NCI-H510A (cell line): ENCODE data around the gene TGM2.
"Not testable (repeated sequence)": the region's sequence is repeated elsewhere in the genome, so short reads cannot be mapped to it uniquely, and the experiment has no call there.

Experiments used
- DNase-seq: peaks from one replicate; lab custom pipeline; 2025; lab: John Stamatoyannopoulos, UW

The TGM2 gene

DNA sequence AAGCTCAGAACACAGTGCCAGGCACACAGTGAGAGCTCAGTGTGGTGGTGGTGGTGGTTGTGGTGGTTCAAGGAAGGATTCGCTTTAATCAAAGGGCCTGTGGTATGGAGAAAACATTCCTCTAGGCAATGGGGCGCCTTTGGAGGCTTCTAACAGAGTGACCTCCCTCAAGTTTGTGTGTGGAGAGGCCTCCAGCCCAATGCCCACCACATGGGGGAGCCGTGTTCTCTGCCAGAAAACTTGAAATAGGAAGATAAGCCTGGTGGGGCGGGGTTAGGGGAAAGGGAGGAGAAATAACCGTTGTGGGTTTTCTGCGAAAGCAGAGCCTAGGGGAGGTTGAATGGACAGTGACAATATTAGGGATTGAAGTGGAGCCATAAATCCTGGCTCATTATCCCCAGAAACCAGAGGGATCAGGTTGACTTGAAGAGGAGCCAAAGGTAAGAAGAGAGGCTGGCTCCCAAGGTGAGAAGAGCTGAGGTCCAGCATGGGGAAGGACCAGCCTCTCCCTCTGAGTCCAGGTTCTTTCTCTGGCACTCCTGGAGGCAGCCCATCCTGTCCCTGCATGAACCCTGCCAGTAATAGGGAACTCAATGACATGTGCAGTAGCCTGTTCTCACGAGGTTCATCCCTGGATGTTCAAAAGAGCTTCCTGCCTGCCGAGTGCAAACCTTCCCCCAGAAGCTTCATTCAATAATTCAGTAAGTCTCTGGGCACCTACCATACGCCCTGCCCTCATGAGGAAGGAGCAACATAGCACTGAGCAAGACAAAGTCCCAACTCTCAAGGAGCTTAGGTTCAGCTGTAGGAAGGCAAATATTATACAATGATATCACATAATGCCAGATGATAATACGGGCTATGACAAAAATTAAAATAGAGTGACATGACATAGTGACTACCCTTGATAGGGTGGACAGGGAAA is 51.4 kb downstream of the TGM2 start:
- no peak for DNase-seq

DNA sequence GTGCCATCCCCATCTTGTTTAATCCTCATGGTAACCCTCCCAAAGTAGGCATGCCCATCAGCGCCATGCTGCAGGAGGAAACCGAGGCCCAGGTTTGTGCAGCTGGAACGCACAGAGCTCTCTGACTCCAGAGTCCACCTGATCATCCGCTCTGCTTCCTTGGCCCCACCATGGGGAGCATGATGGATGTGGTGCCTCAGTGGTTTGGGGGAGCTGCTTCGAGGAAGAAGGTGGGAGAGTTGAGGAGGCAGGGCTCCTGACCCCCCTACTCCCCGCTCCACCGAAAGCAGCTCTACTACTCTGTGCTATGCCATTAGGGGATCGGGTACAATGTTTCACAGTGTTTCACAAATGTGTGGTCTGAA is 52.2 kb downstream of the TGM2 start:
- DNase-seq = no peak

DNA sequence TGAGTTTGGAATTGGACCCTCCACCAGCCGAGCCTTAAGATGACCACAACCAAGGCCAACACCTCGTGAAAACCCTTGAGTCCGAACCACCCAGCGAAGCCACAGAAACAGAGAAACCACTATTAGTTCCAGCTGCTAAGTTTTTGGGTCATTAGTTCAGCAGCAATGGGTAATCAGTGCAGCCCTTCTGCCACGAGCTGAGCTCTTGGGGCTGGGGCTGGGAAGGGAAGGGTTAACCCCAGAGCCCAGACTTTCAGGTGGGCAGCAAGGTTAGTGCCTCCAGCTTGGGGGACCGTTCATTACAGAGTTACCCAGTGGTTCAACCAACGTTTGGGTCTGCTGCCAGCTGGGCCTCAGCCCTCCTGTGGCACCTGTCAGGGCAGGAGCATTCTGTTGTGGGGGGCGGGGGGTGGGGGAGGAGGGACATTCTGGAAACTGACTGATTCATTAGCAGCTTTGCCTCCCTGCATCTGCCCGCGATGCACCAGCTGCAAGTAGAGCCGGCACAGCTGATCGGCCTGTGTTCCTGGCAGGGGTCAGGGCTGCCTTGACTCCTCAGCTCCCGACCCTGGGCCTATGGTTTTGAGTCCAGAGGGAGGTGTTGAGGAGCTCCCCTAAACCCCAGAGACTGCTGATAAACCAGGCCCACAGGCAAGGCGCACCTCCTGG is 52.7 kb downstream of the TGM2 start:
- DNase-seq = no peak

DNA sequence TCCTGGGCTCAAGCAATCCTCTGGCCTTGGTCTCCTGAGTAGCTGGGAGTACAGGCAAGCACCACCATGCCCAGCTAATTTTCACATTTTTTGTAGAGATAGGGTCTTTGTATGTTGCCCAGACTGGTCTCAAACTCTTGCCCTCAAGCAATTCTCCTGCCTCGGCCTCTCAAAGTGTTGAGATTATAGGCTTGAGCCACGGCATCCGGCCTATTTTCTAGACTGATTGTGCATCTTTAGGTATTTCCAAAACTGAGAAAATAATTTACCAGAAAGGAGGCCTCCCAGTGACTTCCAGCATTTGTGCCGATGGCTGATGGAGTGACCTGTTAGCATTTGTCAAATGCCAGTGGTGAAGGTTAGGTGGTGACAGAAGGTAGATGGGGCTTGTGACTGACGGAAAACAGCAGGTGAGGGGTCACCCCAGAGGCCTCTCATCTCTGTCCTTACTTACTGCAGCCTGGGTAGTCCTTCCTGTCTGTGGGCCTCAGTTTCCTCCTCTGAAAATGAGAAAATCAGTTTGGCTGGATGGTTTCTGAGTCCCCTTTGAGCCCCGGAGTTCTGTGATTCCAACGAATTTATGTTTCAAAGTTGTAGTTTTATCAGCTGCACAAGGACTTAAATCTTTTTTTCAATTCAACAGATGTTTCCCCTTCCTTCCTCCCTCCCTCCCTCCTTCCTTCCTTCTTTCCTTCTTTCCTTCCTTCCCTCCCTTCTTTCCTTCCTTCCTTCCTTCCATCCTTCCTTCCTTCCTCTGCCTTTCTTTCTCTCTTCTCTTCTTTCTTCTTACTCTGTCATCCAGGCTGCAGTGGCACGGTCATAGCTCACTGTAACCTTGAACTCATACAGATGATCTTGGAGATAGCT is 53.5 kb downstream of the TGM2 start:
- DNase-seq = no peak

DNA sequence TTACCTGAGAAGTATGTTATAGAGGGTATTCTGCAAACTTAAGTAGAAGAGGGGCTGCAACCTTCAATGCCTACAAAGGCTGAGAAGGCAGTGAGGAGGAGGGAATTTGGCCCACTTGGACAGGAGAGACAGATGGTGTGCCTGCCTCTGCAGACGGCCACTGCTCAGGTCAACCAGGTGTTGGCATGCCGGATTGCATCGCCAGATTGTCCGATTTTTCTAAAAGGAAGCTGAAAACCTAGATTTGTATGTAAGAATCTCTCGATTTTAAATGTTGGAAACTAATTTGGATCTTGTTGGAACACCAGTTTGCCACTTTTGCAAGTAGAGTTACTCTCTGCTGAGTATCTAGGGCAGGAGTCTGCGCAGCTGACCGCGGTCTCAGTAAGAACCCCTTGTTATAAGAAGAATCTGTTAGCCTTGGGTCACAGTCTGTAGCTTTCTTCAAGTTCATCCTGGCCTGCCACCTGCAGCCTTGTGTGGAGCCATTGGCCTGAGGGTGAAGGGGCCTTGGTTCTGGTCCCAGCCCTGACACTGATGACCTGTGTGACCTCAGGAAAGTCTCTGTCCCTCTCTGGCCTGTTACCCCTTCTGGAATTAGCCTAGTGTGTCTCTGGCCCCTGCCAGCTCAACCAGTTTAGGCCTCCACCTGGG is 54.4 kb downstream of the TGM2 start:
- DNase-seq = no peak

DNA sequence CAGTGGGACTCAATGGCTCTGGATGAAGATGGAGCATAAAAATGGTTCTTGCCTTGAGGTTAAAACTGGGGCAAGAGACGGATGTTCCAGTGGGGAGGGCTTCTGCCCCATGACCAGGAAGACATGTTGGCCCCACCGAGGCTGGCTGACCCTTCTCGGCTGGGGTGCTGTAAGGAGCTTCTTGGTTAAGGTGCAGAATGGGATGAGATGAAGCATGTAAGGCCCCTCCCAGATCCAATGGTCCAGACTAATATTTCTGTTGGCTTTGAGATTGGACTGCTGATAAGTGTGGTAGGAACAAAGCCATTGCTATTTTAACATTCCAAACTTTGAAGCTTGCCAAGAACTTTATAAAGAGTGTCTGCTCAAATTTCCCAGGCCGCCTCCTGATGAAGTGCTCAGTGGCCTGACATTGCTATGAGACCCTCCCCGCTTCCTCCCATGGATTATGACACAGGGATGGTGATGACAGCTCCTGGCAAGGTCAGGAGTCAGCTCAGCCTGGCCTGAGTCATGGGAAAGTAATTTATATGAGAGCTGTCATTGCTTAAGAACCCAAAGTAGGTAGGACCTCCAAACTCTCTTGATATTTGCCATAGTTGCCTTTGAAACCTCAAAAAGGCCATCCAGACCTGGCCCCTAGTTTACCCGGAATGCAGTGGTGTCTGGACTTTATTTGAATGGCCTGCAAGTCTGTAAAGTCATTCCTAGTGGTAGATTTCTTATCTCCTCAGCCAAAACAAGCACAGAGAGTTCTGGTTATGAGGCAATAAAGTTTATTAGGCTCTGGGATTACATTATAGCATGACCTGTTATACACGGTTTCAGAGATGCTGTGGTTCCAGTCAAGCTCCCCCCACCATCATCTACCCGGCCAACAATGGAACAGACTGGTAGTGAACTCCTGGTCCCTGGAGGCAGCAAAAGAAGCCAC is 55.2 kb downstream of the TGM2 start:
- DNase-seq = no peak

DNA sequence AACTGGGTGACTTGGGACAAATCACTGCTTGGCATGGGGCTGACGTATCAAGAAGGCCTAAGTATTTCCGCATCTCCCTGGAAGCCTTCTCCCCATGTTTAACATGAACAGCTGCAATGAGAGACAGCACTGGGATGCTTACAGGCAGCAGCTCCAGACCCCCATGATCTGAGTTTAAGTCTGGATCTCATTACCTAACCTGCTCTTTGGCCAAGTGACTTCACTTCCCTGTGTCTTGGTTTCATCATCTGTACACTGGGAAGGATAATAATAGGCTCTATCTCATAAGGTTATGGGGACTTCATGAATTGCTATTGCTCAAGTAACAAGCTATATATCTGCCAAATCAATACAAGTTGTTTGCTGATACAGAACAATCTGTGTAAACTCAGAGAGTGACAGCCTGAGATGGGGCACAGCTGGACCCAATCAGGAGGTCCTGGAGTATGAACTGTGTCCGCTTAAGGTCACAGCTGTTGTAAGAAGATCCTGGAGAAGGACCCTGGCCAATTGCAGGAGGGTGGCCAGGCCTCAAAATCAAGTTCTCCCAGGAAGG is 56.0 kb downstream of the TGM2 start:
- DNase-seq = no peak

DNA sequence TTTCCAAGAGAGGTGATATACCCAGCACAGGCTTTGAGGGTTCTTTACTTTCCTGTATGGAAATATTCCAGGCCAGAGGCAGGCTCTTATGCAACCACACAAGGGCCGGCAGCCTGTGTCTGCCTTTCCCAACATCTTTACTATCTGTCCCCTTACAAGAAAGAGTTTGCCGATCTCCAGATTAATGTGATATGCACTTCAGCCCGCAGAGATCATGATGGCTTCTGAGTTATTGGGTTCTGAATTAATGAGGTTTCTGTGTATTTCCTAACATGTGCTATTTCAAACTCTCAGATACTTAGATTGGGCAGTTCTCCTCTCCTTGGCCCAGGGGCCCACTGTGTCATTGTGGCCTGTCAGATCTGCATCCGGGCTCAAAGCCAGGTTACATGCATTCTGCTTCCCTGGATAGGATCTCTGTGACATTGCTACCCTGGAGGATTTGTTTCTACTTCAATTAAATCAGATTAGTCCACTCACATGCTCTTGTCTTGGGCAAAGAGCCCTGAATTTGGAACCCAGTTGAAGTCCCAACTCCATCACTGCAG is 56.6 kb downstream of the TGM2 start:
- DNase-seq = no peak

DNA sequence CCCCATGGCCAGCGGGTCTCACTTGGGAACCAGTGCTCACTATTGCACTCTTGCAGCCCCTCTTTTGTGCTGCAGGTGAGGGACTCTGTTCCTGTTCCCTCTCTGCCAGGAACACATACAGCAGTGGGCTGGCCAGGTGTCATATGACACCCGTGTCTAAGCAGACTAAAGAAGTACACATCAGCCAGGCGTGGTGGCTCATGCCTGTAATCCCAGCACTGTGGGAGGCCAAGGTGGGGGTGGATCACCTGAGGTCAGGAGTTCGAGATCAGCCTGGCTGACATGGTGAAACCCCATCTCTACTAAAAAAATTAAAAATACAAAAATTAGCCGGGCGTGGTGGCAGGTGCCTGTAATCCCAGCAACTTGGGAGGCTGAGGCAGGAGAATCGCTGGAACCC is 57.2 kb downstream of the TGM2 start:
- not testable (repeated sequence) for DNase-seq

DNA sequence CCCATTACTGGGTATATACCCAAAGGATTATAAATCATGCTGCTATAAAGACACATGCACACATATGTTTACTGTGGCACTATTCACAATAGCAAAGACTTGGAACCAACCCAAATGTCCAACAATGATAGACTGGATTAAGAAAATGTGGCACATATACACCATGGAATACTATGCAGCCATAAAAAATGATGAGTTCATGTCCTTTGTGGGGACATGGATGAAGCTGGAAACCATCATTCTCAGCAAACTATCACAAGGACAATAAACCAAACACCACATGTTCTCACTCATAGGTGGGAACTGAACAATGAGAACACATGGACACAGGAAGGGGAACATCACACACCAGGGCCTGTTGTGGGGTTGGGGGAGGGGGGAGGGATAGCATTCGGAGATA is 57.7 kb downstream of the TGM2 start:
- not testable (repeated sequence) for DNase-seq

DNA sequence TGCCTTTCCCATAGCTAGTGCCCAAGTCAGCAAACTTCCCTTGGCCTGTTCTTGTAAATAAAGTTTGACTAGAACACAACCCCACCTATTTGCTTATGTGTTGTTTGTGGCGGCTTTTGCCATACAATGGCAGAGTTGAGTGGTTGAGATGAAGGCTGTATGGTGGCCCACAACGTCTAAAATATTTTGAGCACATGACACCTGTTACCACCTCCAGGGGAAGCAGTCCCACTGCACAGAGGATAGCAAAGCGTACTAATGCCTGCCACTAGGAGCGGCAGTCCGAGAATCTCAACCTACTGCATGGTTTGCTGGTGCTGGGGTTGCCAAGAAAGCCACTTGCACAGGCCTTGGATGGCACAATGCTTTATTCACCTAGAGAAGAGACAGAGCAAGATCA is 58.6 kb downstream of the TGM2 start:
- DNase-seq = no peak

DNA sequence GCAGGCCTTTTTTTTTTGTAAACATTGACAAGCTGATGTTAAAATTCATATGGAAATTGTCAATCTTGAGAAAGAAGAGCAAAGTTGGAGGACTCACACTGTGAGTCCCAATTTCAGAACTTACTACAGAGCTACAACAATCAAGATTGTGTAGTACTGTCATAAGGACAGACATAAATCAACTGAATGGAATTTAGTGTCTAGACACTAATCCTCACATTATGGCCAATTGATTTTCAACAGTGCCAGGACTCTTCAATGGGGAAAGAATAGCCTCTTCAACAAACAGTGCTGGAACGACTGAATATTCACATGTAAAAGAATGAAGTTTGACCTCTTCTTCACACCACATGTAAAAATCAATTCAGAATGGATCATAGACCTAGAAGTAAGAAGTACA is 60.8 kb downstream of the TGM2 start:
- DNase-seq = no peak

DNA sequence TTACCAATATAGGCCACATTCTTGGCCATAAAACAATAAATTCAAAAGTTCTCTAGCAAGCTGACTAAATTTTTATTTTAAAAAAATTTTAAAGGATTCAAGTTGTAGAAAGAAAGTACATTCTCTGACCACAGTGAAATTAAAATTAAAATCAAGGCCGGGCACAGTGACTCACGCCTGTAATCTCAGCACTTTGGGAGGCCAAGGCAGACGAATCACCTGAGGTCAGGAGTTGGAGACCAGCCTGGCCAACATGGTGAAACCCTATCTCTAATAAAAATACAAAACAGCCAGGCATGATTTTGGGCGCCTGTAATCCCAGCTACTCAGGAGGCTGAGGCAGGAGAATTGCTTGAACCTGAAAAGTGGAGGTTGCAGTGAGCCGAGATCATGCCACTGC is 62.9 kb downstream of the TGM2 start:
- DNase-seq = not testable (repeated sequence)

DNA sequence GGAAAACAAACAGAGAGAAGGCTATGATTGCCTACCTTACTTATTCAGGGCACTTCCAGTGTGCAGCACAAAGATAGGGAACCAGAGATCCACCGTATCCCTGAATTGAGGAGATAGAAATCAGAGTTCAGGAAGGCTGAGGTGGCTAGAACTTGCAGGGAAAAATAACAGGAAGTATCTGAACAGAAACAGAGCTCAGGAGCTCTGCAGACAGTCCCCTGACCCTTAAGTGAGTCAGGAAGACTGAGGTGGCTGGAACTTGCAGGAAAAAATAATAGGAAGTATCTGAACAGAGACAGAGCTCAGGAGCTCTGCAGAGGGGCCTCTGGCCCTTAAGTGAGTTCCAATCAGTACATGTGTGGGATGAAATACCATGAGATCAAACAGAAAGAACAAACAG is 66.1 kb downstream of the TGM2 start:
- DNase-seq = no peak

DNA sequence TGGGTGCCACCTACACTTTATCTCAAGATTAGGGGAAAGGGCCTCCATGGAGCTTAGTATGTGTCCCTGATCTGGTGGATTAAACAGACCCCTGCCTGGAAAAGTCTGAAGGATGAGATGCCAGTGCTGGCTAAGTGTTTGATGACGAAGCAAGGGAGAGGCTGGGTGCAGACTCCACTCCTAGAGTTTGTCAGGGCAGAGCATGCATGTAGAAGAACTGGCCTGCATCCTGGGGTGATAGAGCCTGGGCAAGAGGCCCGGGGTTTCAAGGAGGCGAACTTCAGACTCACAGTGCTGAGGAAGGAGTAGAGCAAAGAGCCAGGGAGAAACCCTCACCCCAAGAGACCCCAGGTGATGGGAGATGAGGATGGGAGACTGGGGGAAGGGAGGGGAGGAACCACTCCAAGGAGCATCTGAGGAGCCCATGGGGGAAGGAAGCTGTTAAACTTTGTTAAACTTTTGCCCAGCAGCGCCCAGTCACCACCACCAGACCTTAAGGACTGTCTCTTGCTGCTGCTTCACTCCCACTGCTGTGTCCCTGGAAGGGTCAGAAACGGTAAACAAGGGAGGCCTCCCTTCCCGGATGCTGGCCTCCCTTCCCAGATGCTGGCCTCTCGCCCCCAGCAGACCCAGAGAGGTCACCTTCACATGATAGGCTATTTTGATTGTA is 69.9 kb downstream of the TGM2 start:
- DNase-seq = no peak

DNA sequence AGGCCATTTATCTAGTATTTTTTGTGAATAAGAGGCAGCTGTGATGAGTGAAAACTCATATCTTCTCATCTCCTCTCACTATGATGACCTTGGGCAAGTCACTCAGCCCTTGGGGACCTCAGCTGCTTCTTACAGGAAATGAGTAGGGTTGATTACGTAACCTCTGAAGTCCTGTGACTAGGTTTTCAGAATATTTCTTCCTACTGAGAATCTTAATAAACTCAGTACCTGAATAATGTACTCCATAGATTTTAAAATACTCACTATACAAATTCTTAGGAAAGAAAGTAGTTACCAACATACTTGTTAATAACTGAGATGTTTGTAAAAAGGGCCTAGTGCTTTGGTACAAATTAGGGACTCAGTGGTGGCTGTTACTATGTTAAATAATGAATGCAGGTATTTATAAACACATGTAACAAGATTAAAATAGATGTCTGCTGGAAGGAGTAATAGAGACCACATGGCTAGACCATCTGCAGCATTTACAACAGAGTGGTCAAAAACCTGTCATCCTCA is 70.6 kb downstream of the TGM2 start:
- DNase-seq = no peak

DNA sequence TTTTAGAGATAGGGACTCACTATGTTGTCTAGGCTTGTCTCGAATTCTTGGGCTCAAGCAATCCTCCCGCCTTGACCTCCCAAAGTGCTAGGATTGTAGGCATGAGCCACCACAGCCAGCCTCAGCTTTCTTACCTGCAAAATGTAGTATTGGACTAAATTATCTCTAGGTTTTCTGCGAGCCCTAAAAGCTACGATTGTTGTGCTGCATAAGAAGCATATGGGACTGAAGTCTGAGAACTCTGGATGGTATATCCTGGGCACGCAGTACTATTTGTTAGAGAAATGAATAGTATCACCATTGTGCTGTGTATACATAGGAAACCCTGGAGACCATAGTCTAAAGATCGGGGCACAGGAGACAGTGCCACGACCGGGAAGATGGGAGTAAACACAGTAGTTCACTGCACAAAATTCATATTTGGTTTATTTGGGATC is 71.4 kb downstream of the TGM2 start:
- no peak for DNase-seq

DNA sequence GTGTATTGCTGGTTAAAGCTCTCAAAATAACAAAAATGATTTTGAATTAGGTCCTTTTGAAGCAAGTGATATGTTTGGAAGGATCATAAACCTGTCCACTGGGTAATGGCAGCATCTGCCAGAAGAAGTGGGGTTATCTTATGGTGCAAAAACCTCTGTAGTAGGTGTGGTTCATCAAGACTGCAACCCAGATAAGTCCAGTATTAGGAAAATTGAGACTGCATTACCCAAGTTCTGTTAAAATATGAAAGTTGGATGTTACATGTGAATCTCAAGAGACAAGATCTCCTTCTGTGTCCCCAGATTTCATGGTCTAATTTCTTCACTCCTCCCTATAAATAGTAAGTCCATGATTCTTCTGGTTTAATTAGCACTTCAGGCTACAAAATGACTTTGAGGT is 72.2 kb downstream of the TGM2 start:
- no peak for DNase-seq

DNA sequence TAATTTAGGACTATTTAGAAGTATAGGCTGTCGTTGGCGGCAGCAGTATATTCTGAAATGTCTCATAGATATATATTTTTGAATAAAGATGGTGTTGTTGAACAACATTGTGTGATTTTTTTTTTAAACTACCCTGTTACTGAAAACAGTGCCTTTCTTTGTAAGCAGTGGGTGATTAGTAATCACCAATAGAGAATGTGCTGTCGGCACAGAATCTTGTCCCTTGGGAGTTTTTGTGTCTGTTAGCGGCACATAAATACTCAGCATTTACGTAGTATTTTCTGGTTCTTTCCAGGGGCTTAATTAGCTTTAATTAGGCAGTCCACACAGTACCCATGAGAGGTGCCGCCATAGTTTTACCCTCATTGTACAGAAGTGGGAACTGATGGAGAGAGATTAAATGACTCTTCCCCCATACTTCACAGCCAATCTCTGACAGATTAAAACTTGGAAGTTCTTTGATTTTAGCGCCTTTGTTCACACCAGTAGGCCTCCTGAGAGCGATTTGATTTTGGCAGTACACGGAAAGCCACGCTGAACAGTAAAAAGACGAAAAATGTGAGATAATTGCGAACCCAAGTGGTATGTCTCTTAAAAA is 72.7 kb downstream of the TGM2 start:
- DNase-seq = no peak
